GM12878 (cell line): ENCODE measurements around the gene POLR1H. TPM values are rescaled to one million over a fixed set of nuclear protein-coding genes. Genes with fewer than 3 reads are reported as not detected.

Experiments used
- ATAC-seq: fragments of 200-7000 bp; cut with Tn5 transposase; 3 replicates; pipeline ENCODE4 v1.9.1; 2020; ENCODE audit warnings: mild to moderate bottlenecking, moderate library complexity
- BruUV-seq: library from RNA; stranded (reverse); fragments of 400-500 nt; replicated peaks from 2 replicates; lab custom pipeline; 2021; lab: Mats Ljungman, UMichigan
- CTCF ChIA-PET: fragments of 300-600 bp; sonication (Branson Sonifier 250); formaldehyde crosslinking; extraction: SDS; loops from one replicate; lab custom pipeline; 2021; ENCODE audit warnings: inconsistent platforms; lab: Yijun Ruan, JAX
- POLR2A ChIA-PET: fragments of 350-600 bp; formaldehyde crosslinking; extraction: SDS; loops from one replicate; lab custom pipeline; 2021; ENCODE audit warnings: inconsistent platforms; lab: Charles Lee
- RAD21 ChIA-PET: fragments of 300-600 bp; sonication (Branson Sonifier 250); formaldehyde crosslinking; loops from one replicate; lab custom pipeline; 2023; ENCODE audit warnings: antibody characterized with exemption; ENCODE audit not compliant: unreplicated experiment; lab: Charles Lee
- SMC1A ChIA-PET: fragments of 300-600 bp; sonication (Branson Sonifier 250); formaldehyde crosslinking; loops from one replicate; lab custom pipeline; 2023; ENCODE audit not compliant: unreplicated experiment, uncharacterized antibody; lab: Charles Lee
- DNase-seq: peaks from one replicate; pipeline ENCODE4 v3.0.0-alpha.2; 2011; ENCODE audit warnings: low read depth, low spot score
- FAIRE-seq: peaks from 3 replicates; lab custom pipeline; 2011; peaks lifted over from hg19 to GRCh38; lab: Jason Lieb, UNC
- H2AFZ ChIP-seq: 2 replicates; pipeline ENCODE4 v1.6.0; 2011; ENCODE audit warnings: low read depth, low read length, control low read depth; ENCODE audit not compliant: control insufficient read depth
- H3K27ac ChIP-seq: 2 replicates; pipeline ENCODE4 v1.5.1; 2011; ENCODE audit warnings: control low read depth; ENCODE audit not compliant: control insufficient read depth, insufficient read depth
- H3K27me3 ChIP-seq, 2 experiments: replicated peaks in 1 of 2; 2 replicates each; pipeline versions ENCODE4 v1.6.0 to v1.6.1; 2011; ENCODE audit warnings: low read length in 1 of 2; ENCODE audit not compliant: control insufficient read depth in 2 of 2, insufficient read depth in 2 of 2
- H3K36me3 ChIP-seq, 2 experiments: 2 replicates each; pipeline ENCODE4 v1.5.1; 2011; ENCODE audit warnings: low read length in 1 of 2; ENCODE audit not compliant: control insufficient read depth in 2 of 2, insufficient read depth in 2 of 2
- H3K4me1 ChIP-seq: 2 replicates; pipeline ENCODE4 v1.6.1; 2011; ENCODE audit warnings: mild to moderate bottlenecking, low read length, moderate library complexity, mixed read lengths; ENCODE audit not compliant: control insufficient read depth, insufficient read depth
- H3K4me2 ChIP-seq: 2 replicates; pipeline ENCODE4 v1.6.0; 2011; ENCODE audit warnings: control low read depth; ENCODE audit not compliant: control insufficient read depth, insufficient read depth
- H3K4me3 ChIP-seq: fragments of 200-600 bp; sonication (generic); 2 replicates; pipeline ENCODE4 v1.5.1; 2016
- H3K79me2 ChIP-seq: 2 replicates; pipeline ENCODE4 v1.6.0; 2011; ENCODE audit warnings: low read length; ENCODE audit not compliant: control insufficient read depth, insufficient read depth
- H3K9ac ChIP-seq: 2 replicates; pipeline ENCODE4 v1.8.0; 2011; ENCODE audit warnings: low read length, control low read depth, mixed read lengths; ENCODE audit not compliant: control insufficient read depth, insufficient read depth
- H3K9me3 ChIP-seq: replicated peaks from 3 replicates; pipeline ENCODE4 v1.5.1; 2011; ENCODE audit warnings: mild to moderate bottlenecking, low read length; ENCODE audit not compliant: control insufficient read depth, insufficient read depth
- H4K20me1 ChIP-seq: 2 replicates; pipeline ENCODE4 v1.6.0; 2011; ENCODE audit not compliant: control insufficient read depth, insufficient read depth
- ASH2L ChIP-seq: fragments of 300-600, 200-600 bp; sonication (generic); IDR thresholded peaks from 2 replicates; pipeline ENCODE4 v1.6.1; 2017; ENCODE audit warnings: low read depth, mild to moderate bottlenecking, borderline replicate concordance
- BACH1 ChIP-seq: fragments of 450-650 bp; IDR thresholded peaks from 2 replicates; pipeline ENCODE4 v1.6.1; 2017; ENCODE audit warnings: mild to moderate bottlenecking, borderline replicate concordance
- BCL3 ChIP-seq: IDR thresholded peaks from 2 replicates; pipeline ENCODE4 v1.6.1; 2011; ENCODE audit warnings: borderline replicate concordance, low read depth, mild to moderate bottlenecking, moderate library complexity, low read length; ENCODE audit not compliant: insufficient read depth, poor library complexity, severe bottlenecking
- FOXK2 ChIP-seq: fragments of 450-650 bp; IDR thresholded peaks from 2 replicates; pipeline ENCODE4 v1.6.1; 2017; ENCODE audit warnings: mild to moderate bottlenecking, moderate library complexity
- MAX ChIP-seq: IDR thresholded peaks from 2 replicates; pipeline ENCODE4 v1.6.1; 2012; ENCODE audit warnings: low read depth, low read length, improper control_type of control experiment
- NR2C1 ChIP-seq: fragments of 450-650 bp; IDR thresholded peaks from 2 replicates; pipeline ENCODE4 v1.6.1; 2017; ENCODE audit warnings: antibody characterized with exemption, mild to moderate bottlenecking, moderate library complexity
- POU2F2 ChIP-seq: IDR thresholded peaks from 3 replicates; pipeline ENCODE4 v1.6.1; 2011; ENCODE audit warnings: low read depth, mild to moderate bottlenecking, low read length, borderline replicate concordance
- SIX5 ChIP-seq: IDR thresholded peaks from 2 replicates; pipeline ENCODE4 v1.6.1; 2011; ENCODE audit warnings: mild to moderate bottlenecking, low read depth, low read length, moderate library complexity; ENCODE audit not compliant: severe bottlenecking
- SUZ12 ChIP-seq: fragments of 200-600 bp; sonication (generic); IDR thresholded peaks from one replicate; pipeline ENCODE4 v1.6.1; 2018; ENCODE audit warnings: antibody characterized with exemption, mild to moderate bottlenecking; ENCODE audit not compliant: unreplicated experiment
- TARDBP ChIP-seq: IDR thresholded peaks from 2 replicates; pipeline ENCODE4 v1.6.1; 2016; ENCODE audit warnings: borderline replicate concordance
- ZNF687 ChIP-seq: fragments of 450-650 bp; IDR thresholded peaks from 2 replicates; pipeline ENCODE4 v1.6.1; 2017; ENCODE audit warnings: mild to moderate bottlenecking, moderate library complexity
- WGBS: methylation state at CpG from one replicate; pipeline ENCODE4 v1.1.6; 2016; ENCODE audit warnings: low lambda C conversion rate; ENCODE audit not compliant: insufficient replicate concordance, insufficient coverage; ENCODE audit errors: missing lambda C conversion rate; 5-methylcytosine and 5-hydroxymethylcytosine counted together
- in situ Hi-C: fragments of 300-500 bp; cut with MboI; formaldehyde crosslinking; loops from 9 replicates; pipeline ENCODE4 v1.14.3; 2018; ENCODE audit warnings: mixed read lengths
- intact Hi-C: fragments of 100-400 bp; cut with micrococcal nuclease; formaldehyde crosslinking; loops from one replicate; pipeline ENCODE4 v1.14.2; 2022; ENCODE audit not compliant: unreplicated experiment
- polyA plus RNA-seq, 11 experiments: library from polyadenylated mRNA; depleted of rRNA in 4 of 11; unstranded in 6 of 11; stranded (reverse) in 5 of 11; fragments of >200 nt; fragmentation: Nextera tagmentation in 4 of 11; fragmentation: Illumina TruSeq in 1 of 11; extraction: Ambion mirVana in 4 of 11; extraction: Trizol in 1 of 11; gene quantifications; 1 replicate in 1 of 11; 2 replicates in 10 of 11; pipeline versions ENCODE4 v1.2.1 to v1.2.3, GENCODE V29; 2011 to 2016; ENCODE audit warnings: inconsistent platforms in 2 of 11, missing spikeins in 2 of 11, low read depth in 1 of 11
- total RNA-seq, 4 experiments: library from RNA; depleted of rRNA in 3 of 4; stranded (reverse); fragments of >200 nt in 3 of 4; fragmentation: Illumina TruSeq in 1 of 4; extraction: Trizol in 1 of 4; gene quantifications; 2 replicates each; pipeline versions ENCODE4 v1.2.1 to v1.2.3, GENCODE V29; 2013 to 2021
- TF ChIP-seq, protein P1 (sequence below): IDR thresholded peaks from 2 replicates; pipeline ENCODE4 v1.6.1; 2011; ENCODE audit warnings: low read depth, low read length, improper control_type of control experiment, borderline replicate concordance

Gene POLR1H
- total and polyA plus RNA-seq, 10 of the 15 experiments (the other 5 are each of a cell fraction or from before 2014, with no cell fraction given): 50.6 to 160 (median 77.7) TPM

- TF ChIP-seq ZNF687: no peak
- TF ChIP-seq, protein P1, sequence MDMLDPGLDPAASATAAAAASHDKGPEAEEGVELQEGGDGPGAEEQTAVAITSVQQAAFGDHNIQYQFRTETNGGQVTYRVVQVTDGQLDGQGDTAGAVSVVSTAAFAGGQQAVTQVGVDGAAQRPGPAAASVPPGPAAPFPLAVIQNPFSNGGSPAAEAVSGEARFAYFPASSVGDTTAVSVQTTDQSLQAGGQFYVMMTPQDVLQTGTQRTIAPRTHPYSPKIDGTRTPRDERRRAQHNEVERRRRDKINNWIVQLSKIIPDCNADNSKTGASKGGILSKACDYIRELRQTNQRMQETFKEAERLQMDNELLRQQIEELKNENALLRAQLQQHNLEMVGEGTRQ: no peak
These were observed 31.9 kb downstream of the POLR1H start (continued) for GRCh38 chr6:30092852-30093543.

DNA sequence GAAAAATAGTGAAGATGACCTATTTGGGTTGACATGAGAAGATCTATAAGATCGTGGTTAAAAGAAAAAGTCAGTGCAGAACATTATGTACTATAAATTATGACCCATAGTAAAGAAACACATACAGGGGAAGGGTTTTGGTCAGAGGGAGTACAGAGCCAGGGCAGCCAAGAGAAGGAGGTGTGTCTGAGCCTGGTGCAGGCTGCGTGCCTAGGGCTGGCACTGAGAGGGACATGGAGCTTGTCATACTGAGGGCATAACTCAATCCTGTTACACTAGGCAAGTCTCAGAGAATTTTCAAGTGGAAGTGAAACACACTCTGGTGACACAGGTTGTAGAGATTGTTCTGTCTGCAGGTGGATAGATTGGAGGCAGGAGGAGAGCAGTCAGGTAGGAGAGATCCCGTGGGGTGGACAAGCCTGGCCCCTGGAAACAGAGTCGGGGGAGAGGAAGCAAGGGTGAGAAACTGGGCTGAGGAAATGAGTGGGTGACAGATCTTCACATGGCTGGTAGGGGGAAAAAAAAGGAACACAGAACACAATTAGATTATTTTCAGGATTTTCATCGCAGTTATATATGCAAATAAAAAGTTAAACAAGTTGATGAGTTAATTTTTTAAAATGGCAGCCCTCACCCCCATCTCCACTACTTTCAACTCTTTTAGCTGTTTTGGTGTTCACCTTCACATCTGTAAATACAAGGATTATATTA, 33.0 kb downstream of the POLR1H start:
- Histone ChIP-seq H3K4me2 (no peak overlapping the region), H3K27me3 (peaks cover 6 to 7% of the 10 kb centered on the region in 2 experiments; a peak in 2 of 4 replicates), H3K9ac (no peak overlapping the region), H3K4me1 (no peaks in the 10 kb centered on the region), H3K36me3 (no peaks in the 10 kb centered on the region), H3K27ac (no peak overlapping the region), H2AFZ (no peak overlapping the region), H4K20me1 (no peaks in the 10 kb centered on the region), H3K9me3 (no peaks in the 10 kb centered on the region), H3K4me3 (no peak overlapping the region), H3K79me2 (no peaks in the 10 kb centered on the region)
- intact Hi-C loops (no loop called here), in situ Hi-C loops (no loop called here)
- CTCF ChIA-PET: interaction anchor here (1.3 to 2.1 kb wide), 3 partner anchors 11 to 37 kb away, joined by 3 to 16 read pairs (median 4); no protein-coding TSS in a partner anchor
- ATAC-seq: no peak
- WGBS: 6% methylated on average over 5 of the region's 5 CpGs
- no TSS peak for BruUV-seq
- SMC1A ChIA-PET: interaction anchor here (2.0 to 3.8 kb wide), 2 partner anchors 10 to 38 kb away, joined by 11 to 13 read pairs; no protein-coding TSS in a partner anchor
- no peak for TF ChIP-seq BCL3
- no peak for TF ChIP-seq ASH2L
- no peak for TF ChIP-seq MAX
- no peak for TF ChIP-seq POU2F2
- no peak for TF ChIP-seq NR2C1
- TF ChIP-seq FOXK2: no peak
- no peak for TF ChIP-seq SIX5
- no peak for TF ChIP-seq SUZ12
- no peak for TF ChIP-seq BACH1
- no peak for TF ChIP-seq TARDBP
- POLR2A ChIA-PET: no interaction called here
- FAIRE-seq: no peak
- no peak for DNase-seq
- RAD21 ChIA-PET: interaction anchor here (1.0 to 1.9 kb wide), 2 partner anchors 9 to 245 kb away, joined by 3 to 9 read pairs; no protein-coding TSS in a partner anchor
